Mesendoderm (in vitro differentiated cells): ENCODE data around the gene GUCY2F.

ENCODE experiments used
- DNase-seq: peaks from one replicate; pipeline ENCODE4 v3.0.0; 2013
- H2AK5ac ChIP-seq: 2 replicates; pipeline ENCODE4 v1.6.1; 2013; ENCODE audit warnings: low read length, inconsistent platforms
- H2BK120ac ChIP-seq: 2 replicates; pipeline ENCODE4 v1.6.1; 2013; ENCODE audit warnings: low read depth, mild to moderate bottlenecking, low read length, moderate library complexity, mixed read lengths
- H2BK15ac ChIP-seq: replicated peaks from 2 replicates; pipeline ENCODE4 v1.6.1; 2013; ENCODE audit warnings: low read depth, mild to moderate bottlenecking, moderate library complexity
- H2BK5ac ChIP-seq: 2 replicates; pipeline ENCODE4 v1.6.1; 2013; ENCODE audit warnings: low read length, inconsistent platforms
- H3K18ac ChIP-seq: 2 replicates; pipeline ENCODE4 v1.6.1; 2013; ENCODE audit warnings: mild to moderate bottlenecking, low read length, mixed read lengths
- H3K23ac ChIP-seq: one replicate; pipeline ENCODE4 v1.6.1; 2013; ENCODE audit warnings: low read length
- H3K27ac ChIP-seq: 2 replicates; pipeline ENCODE4 v1.5.1; 2013; ENCODE audit warnings: low read depth, mild to moderate bottlenecking, inconsistent platforms, low read length, moderate library complexity
- H3K27me3 ChIP-seq: 2 replicates; pipeline ENCODE4 v1.6.1; 2013; ENCODE audit warnings: low read length, control low read depth, mild to moderate bottlenecking, inconsistent platforms; ENCODE audit not compliant: insufficient read depth, poor library complexity
- H3K36me3 ChIP-seq: 2 replicates; pipeline ENCODE4 v1.6.1; 2013; ENCODE audit warnings: low read length, inconsistent platforms; ENCODE audit not compliant: control insufficient read depth, insufficient read depth
- H3K4ac ChIP-seq: one replicate; pipeline ENCODE4 v1.6.1; 2013; ENCODE audit warnings: low read depth, mild to moderate bottlenecking, low read length, moderate library complexity
- H3K4me1 ChIP-seq: 2 replicates; pipeline ENCODE4 v1.6.1; 2013; ENCODE audit warnings: low read depth, low read length, inconsistent platforms; ENCODE audit not compliant: control insufficient read depth
- H3K4me2 ChIP-seq: 2 replicates; pipeline ENCODE4 v1.6.1; 2013; ENCODE audit warnings: low read length
- H3K4me3 ChIP-seq: 2 replicates; pipeline ENCODE4 v1.5.1; 2013; ENCODE audit warnings: mild to moderate bottlenecking, low read length
- H3K56ac ChIP-seq: one replicate; pipeline ENCODE4 v1.6.1; 2013; ENCODE audit warnings: low read length
- H3K79me1 ChIP-seq: 2 replicates; pipeline ENCODE4 v1.6.1; 2013; ENCODE audit warnings: low read length, inconsistent platforms
- H3K79me2 ChIP-seq: 2 replicates; pipeline ENCODE4 v1.6.1; 2013; ENCODE audit warnings: mild to moderate bottlenecking, low read length; ENCODE audit not compliant: control insufficient read depth, insufficient read depth
- H3K9ac ChIP-seq: 2 replicates; pipeline ENCODE4 v1.6.1; 2013; ENCODE audit warnings: low read length, inconsistent platforms
- H4K5ac ChIP-seq: one replicate; pipeline ENCODE4 v1.6.1; 2013; ENCODE audit warnings: low read length
- H4K8ac ChIP-seq: one replicate; pipeline ENCODE4 v1.6.1; 2013; ENCODE audit warnings: low read depth, mild to moderate bottlenecking, control low read depth, low read length, moderate library complexity
- whole genome bisulfite sequencing: extraction: QIAGEN DNeasy Blood & Tissue Kit; methylation state at CpG from one replicate; pipeline ENCODE4 v1.1.7; 2013; ENCODE audit warnings: low lambda C conversion rate, missing lambda C conversion rate; ENCODE audit not compliant: insufficient coverage; ENCODE audit errors: extremely low coverage; 5-methylcytosine and 5-hydroxymethylcytosine counted together

GUCY2F gene

GRCh38 chrX:109336141-109336540, 145.7 kb downstream of the GUCY2F start:
- Histone ChIP-seq H3K79me2 (no peaks in the 10 kb centered on the region), H3K27me3 (no peaks in the 10 kb centered on the region), H2BK15ac (no peak overlapping the region), H2BK5ac (no peak overlapping the region), H3K56ac (no peak overlapping the region), H3K4me2 (no peak overlapping the region), H3K9ac (no peak overlapping the region), H3K23ac (no peak overlapping the region), H3K18ac (no peak overlapping the region), H3K27ac (no peak overlapping the region), H3K4me1 (no peaks in the 10 kb centered on the region), H4K5ac (no peak overlapping the region), H3K79me1 (no peaks in the 10 kb centered on the region), H2BK120ac (no peak overlapping the region), H3K36me3 (no peaks in the 10 kb centered on the region), H3K4me3 (no peak overlapping the region), H4K8ac (no peak overlapping the region), H3K4ac (no peak overlapping the region), H2AK5ac (no peak overlapping the region)
- WGBS = no CpG with 5 or more reads among the region's 1 CpG
- DNase-seq = no peak

- no peaks in the 10 kb centered on the region for H3K36me3 ChIP-seq
- WGBS = no CpG with 5 or more reads among the region's 1 CpG
- no peak overlapping the region for H2BK120ac ChIP-seq
- H3K23ac ChIP-seq = no peak overlapping the region
- no peak for DNase-seq
- H3K79me2 ChIP-seq = no peaks in the 10 kb centered on the region
- no peak overlapping the region for H3K9ac ChIP-seq
- H3K4ac ChIP-seq = no peak overlapping the region
- H3K4me1 ChIP-seq = no peaks in the 10 kb centered on the region
- no peak overlapping the region for H3K18ac ChIP-seq
- no peak overlapping the region for H2AK5ac ChIP-seq
- no peak overlapping the region for H3K27ac ChIP-seq
- no peak overlapping the region for H2BK15ac ChIP-seq
- H2BK5ac ChIP-seq = no peak overlapping the region
- H3K4me2 ChIP-seq = no peak overlapping the region
- no peak overlapping the region for H3K56ac ChIP-seq
- no peak overlapping the region for H4K8ac ChIP-seq
- H3K79me1 ChIP-seq = no peaks in the 10 kb centered on the region
- H4K5ac ChIP-seq = no peak overlapping the region
- H3K27me3 ChIP-seq = no peaks in the 10 kb centered on the region
- no peak overlapping the region for H3K4me3 ChIP-seq
Measured at GRCh38 chrX:109327251-109327650, 154.6 kb downstream of the GUCY2F start.
